BLaER1 treated with 17β-estradiol and CSF1 and Interleukin-3, amounts not matched to agents 10 nM and 100 nM (cell line): ENCODE data around the gene RAB6A.

Experiments
- H3K27ac ChIP-seq, 11 experiments: shearing (Covaris generic); formaldehyde crosslinking; 2 replicates each; pipeline ENCODE4 v1.8.1; 2022
- H3K27me3 ChIP-seq, 11 experiments: shearing (Covaris generic); formaldehyde crosslinking; 2 replicates each; pipeline ENCODE4 v1.8.1; 2022
- H3K36me3 ChIP-seq, 11 experiments: shearing (Covaris generic); formaldehyde crosslinking; 2 replicates each; pipeline ENCODE4 v1.8.1; 2022
- H3K4me1 ChIP-seq, 10 experiments: shearing (Covaris generic); formaldehyde crosslinking; 2 replicates each; pipeline ENCODE4 v1.8.1; 2022
- H3K4me2 ChIP-seq, 11 experiments: shearing (Covaris generic); formaldehyde crosslinking; 2 replicates each; pipeline ENCODE4 v1.8.1; 2022
- H3K4me3 ChIP-seq, 10 experiments: shearing (Covaris generic); formaldehyde crosslinking; 2 replicates each; pipeline ENCODE4 v1.8.1; 2022
- H3K9ac ChIP-seq, 11 experiments: shearing (Covaris generic); formaldehyde crosslinking; 2 replicates each; pipeline ENCODE4 v1.8.1; 2022
- H3K9me3 ChIP-seq, 11 experiments: shearing (Covaris generic); formaldehyde crosslinking; replicated peaks in 1 of 11; 2 replicates each; pipeline ENCODE4 v1.8.1; 2022
- H4K20me1 ChIP-seq, 11 experiments: shearing (Covaris generic); formaldehyde crosslinking; 2 replicates each; pipeline ENCODE4 v1.8.1; 2022
- Cebpa-rat ChIP-seq, 11 experiments: shearing (Covaris generic); IDR thresholded peaks; 2 replicates each; pipeline ENCODE4 v1.8.1; 2022

RAB6A gene

GRCh38 chr11:73728000-73728399 is 32.9 kb downstream of the RAB6A start:
- no peaks in the 10 kb centered on the region for H3K27me3 ChIP-seq
- no peak overlapping the region for H3K9ac ChIP-seq
- peaks cover 6 to 34% (median 31%) of the 10 kb centered on the region in 11 experiments for H3K9me3 ChIP-seq
- H4K20me1 ChIP-seq = peaks cover 0 to 97% (median 25%) of the 10 kb centered on the region in 11 experiments; a peak in 14 of 22 replicates
- no peak for TF ChIP-seq Cebpa-rat (IDR thresholded peaks at IDR 0.05)
- H3K4me1 ChIP-seq = no peaks in the 10 kb centered on the region
- peaks cover 40 to 94% (median 72%) of the 10 kb centered on the region in 11 experiments for H3K36me3 ChIP-seq
- no peak overlapping the region for H3K4me3 ChIP-seq
- no peak overlapping the region for H3K27ac ChIP-seq
- no peak overlapping the region for H3K4me2 ChIP-seq

DNA sequence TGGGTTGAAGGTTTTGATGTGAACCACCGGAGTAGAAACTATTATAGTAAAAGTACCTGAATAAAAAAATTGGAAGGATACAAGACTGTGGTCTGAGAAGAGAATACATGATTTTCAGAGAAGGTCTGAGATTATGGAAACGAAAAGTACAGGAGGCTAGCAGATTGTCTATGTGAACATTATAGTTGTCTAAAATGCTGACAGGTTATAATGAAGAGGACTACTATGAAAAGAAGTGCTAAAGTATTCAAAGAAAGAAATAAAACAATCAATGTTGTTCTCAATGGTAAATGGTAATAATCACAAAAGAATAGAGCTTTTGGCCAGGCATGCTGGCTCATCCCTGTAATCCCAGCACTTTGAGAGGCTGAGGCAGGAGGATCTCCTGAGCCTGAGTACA is 34.0 kb downstream of the RAB6A start:
- Histone ChIP-seq H3K4me3 (no peak overlapping the region), H3K36me3 (peaks cover 50 to 94% (median 74%) of the 10 kb centered on the region in 11 experiments), H3K4me2 (no peak overlapping the region), H4K20me1 (peaks cover 0 to 97% (median 14%) of the 10 kb centered on the region in 11 experiments; a peak in 13 of 22 replicates), H3K4me1 (no peaks in the 10 kb centered on the region), H3K27me3 (no peaks in the 10 kb centered on the region), H3K9ac (no peak overlapping the region), H3K27ac (no peak overlapping the region), H3K9me3 (peaks cover 18 to 45% (median 43%) of the 10 kb centered on the region in 11 experiments)
- TF ChIP-seq Cebpa-rat (IDR thresholded peaks at IDR 0.05) = no peak

DNA sequence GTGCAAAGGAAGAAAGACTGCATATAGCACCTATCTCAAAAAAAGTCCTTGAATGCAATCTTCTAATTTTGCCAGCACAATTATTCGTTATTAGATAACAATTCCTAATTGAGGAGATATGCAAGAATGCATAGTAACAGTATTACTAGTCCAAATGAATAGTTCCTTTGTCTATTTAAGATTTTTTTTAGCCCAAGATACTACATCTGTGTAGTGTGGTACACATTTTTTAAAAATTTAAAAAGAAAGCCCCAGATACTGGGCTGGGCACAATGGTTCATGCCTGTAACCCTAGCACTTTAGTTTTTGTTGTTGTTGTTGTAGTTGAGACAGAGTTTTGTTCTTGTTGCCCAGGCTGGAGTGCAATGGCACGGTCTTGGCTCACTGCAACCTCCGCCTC is 43.7 kb downstream of the RAB6A start:
- Histone ChIP-seq H3K9ac (no peak overlapping the region), H3K27ac (no peak overlapping the region), H3K4me2 (no peak overlapping the region), H3K36me3 (peaks cover 69 to 95% (median 88%) of the 10 kb centered on the region in 11 experiments), H3K4me1 (peaks cover 0 to 21% (median 0%) of the 10 kb centered on the region in 10 experiments; a peak in 7 of 20 replicates), H3K27me3 (no peaks in the 10 kb centered on the region), H3K4me3 (no peak overlapping the region), H4K20me1 (peaks cover 0 to 98% (median 0%) of the 10 kb centered on the region in 11 experiments; a peak in 10 of 22 replicates), H3K9me3 (peaks cover 4 to 8% (median 5%) of the 10 kb centered on the region in 11 experiments; a peak in 19 of 22 replicates)
- no peak for TF ChIP-seq Cebpa-rat (IDR thresholded peaks at IDR 0.05)

- Histone ChIP-seq H3K4me2 (peak overlapping the region in 3 of 11 experiments; percentile 28 to 52 (median 41); a peak in 5 of 22 replicates), H3K9ac (no peak overlapping the region), H3K27ac (peak overlapping the region in 2 of 11 experiments; percentile 33 to 35; a peak in 1 of 22 replicates)
Measured at GRCh38 chr11:73716153-73717056, 44.5 kb downstream of the RAB6A start.

GRCh38 chr11:73715541-73715940 is 45.3 kb downstream of the RAB6A start:
- Histone ChIP-seq H3K4me2 (peak overlapping the region in 1 of 11 experiments; percentile 28; a peak in 1 of 22 replicates), H3K4me1 (peaks cover 0 to 21% (median 0%) of the 10 kb centered on the region in 10 experiments; a peak in 7 of 20 replicates), H3K4me3 (no peak overlapping the region), H3K27me3 (no peaks in the 10 kb centered on the region), H3K27ac (peak overlapping the region in 1 of 11 experiments; percentile 35; a peak in 1 of 22 replicates), H3K36me3 (peaks cover 66 to 95% (median 85%) of the 10 kb centered on the region in 11 experiments), H3K9me3 (no peaks in the 10 kb centered on the region), H4K20me1 (peaks cover 0 to 98% (median 0%) of the 10 kb centered on the region in 11 experiments; a peak in 10 of 22 replicates), H3K9ac (no peak overlapping the region)
- no peak for TF ChIP-seq Cebpa-rat (IDR thresholded peaks at IDR 0.05)

More at GRCh38 chr11:73716153-73717056, 44.5 kb downstream of the RAB6A start:
- peaks cover 0 to 21% (median 0%) of the 10 kb centered on the region in 10 experiments; a peak in 7 of 20 replicates for H3K4me1 ChIP-seq
- H4K20me1 ChIP-seq = peaks cover 0 to 98% (median 0%) of the 10 kb centered on the region in 11 experiments; a peak in 10 of 22 replicates
- no peaks in the 10 kb centered on the region for H3K27me3 ChIP-seq
- no peak for TF ChIP-seq Cebpa-rat (IDR thresholded peaks at IDR 0.05)
- peaks cover 66 to 95% (median 85%) of the 10 kb centered on the region in 11 experiments for H3K36me3 ChIP-seq
- peaks cover 0 to 3% (median 0%) of the 10 kb centered on the region in 11 experiments; a peak in 1 of 22 replicates for H3K9me3 ChIP-seq
- no peak overlapping the region for H3K4me3 ChIP-seq

GRCh38 chr11:73710964-73711363 is 49.9 kb downstream of the RAB6A start:
- H4K20me1 ChIP-seq = peaks cover 0 to 72% (median 0%) of the 10 kb centered on the region in 11 experiments; a peak in 5 of 22 replicates
- no peak overlapping the region for H3K27ac ChIP-seq
- no peaks in the 10 kb centered on the region for H3K9me3 ChIP-seq
- H3K9ac ChIP-seq = no peak overlapping the region
- no peaks in the 10 kb centered on the region for H3K27me3 ChIP-seq
- peaks cover 51 to 96% (median 76%) of the 10 kb centered on the region in 11 experiments for H3K36me3 ChIP-seq
- TF ChIP-seq Cebpa-rat (IDR thresholded peaks at IDR 0.05) = no peak
- no peak overlapping the region for H3K4me3 ChIP-seq
- H3K4me2 ChIP-seq = no peak overlapping the region
- H3K4me1 ChIP-seq = peaks cover 0 to 8% (median 0%) of the 10 kb centered on the region in 10 experiments; a peak in 6 of 20 replicates

DNA sequence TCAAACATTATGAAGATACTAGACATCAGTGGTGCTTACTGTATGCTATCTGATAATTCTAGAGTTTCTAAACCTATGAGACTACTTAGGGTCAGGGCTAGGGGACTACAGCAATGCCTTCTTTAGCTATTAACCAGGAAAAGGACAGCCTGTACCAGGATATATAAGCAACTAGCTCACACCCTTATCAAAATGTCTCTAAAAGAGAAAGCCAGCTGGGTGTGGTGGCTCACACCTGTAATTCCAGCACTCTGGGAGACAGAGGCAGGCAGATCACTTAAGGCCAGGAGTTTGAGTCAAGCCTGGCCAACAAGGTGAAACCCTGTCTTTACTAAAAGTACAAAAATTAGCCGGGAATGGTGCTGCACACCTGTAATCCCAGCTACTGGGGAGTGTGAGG is 55.8 kb downstream of the RAB6A start:
- H3K27me3 ChIP-seq = no peaks in the 10 kb centered on the region
- H3K27ac ChIP-seq = no peak overlapping the region
- H4K20me1 ChIP-seq = peaks cover 0 to 60% (median 0%) of the 10 kb centered on the region in 11 experiments; a peak in 4 of 22 replicates
- no peak overlapping the region for H3K4me2 ChIP-seq
- no peaks in the 10 kb centered on the region for H3K9me3 ChIP-seq
- no peak for TF ChIP-seq Cebpa-rat (IDR thresholded peaks at IDR 0.05)
- peaks cover 72 to 97% (median 80%) of the 10 kb centered on the region in 11 experiments for H3K36me3 ChIP-seq
- no peaks in the 10 kb centered on the region for H3K4me1 ChIP-seq
- no peak overlapping the region for H3K9ac ChIP-seq
- no peak overlapping the region for H3K4me3 ChIP-seq

- H3K9me3 ChIP-seq = no peaks in the 10 kb centered on the region
- no peak for TF ChIP-seq Cebpa-rat (IDR thresholded peaks at IDR 0.05)
- H3K4me1 ChIP-seq = no peaks in the 10 kb centered on the region
- no peak overlapping the region for H3K27ac ChIP-seq
- H3K4me2 ChIP-seq = no peak overlapping the region
- H3K9ac ChIP-seq = no peak overlapping the region
- no peak overlapping the region for H3K4me3 ChIP-seq
- H3K27me3 ChIP-seq = no peaks in the 10 kb centered on the region
- H3K36me3 ChIP-seq = peaks cover 27 to 96% (median 63%) of the 10 kb centered on the region in 11 experiments
- peaks cover 0 to 51% (median 0%) of the 10 kb centered on the region in 11 experiments; a peak in 5 of 22 replicates for H4K20me1 ChIP-seq
Measured at GRCh38 chr11:73693899-73694525, 66.9 kb downstream of the RAB6A start.
